Heart left ventricle (tissue), 16 donors: Measurements from ENCODE around the gene COL27A1. TPM values are rescaled to one million over a fixed set of nuclear protein-coding genes. Genes with fewer than 3 reads are reported as not detected.

Experiments
- ATAC-seq, 4 donors: fragments of 200-7000 bp; cut with Tn5 transposase; one replicate each; pipeline ENCODE4 v1.9.1; 2020 to 2022; ENCODE audit warnings: moderate library complexity in 4 of 4, mild to moderate bottlenecking in 3 of 4, moderate number of reproducible peaks in 1 of 4
- DNase-seq, 5 donors: peaks; one replicate each; pipeline ENCODE4 v3.0.0-alpha.2; 2020
- H3K27ac ChIP-seq, 12 donors: fragments of 200-600 bp; sonication (generic) in 4 of 12; one replicate each; pipeline versions ENCODE4 v1.5.0 to v1.8.0; 2016 to 2022; ENCODE audit warnings: mild to moderate bottlenecking in 2 of 12
- H3K27me3 ChIP-seq, 9 donors: fragments of 200-600 bp; sonication (generic) in 2 of 9; one replicate each; pipeline versions ENCODE4 v1.5.1 to v1.8.0; 2016 to 2022; ENCODE audit warnings: mild to moderate bottlenecking in 3 of 9
- H3K36me3 ChIP-seq, 9 donors: fragments of 200-600 bp; sonication (generic) in 2 of 9; one replicate each; pipeline versions ENCODE4 v1.5.0 to v1.8.0; 2018 to 2022; ENCODE audit warnings: mild to moderate bottlenecking in 2 of 9
- H3K4me1 ChIP-seq, 12 donors: fragments of 200-600 bp; sonication (generic) in 4 of 12; one replicate each; pipeline versions ENCODE4 v1.5.0 to v1.8.0; 2016 to 2022; ENCODE audit warnings: mild to moderate bottlenecking in 3 of 12
- H3K4me3 ChIP-seq, 12 donors: fragments of 200-600 bp; sonication (generic) in 4 of 12; one replicate each; pipeline versions ENCODE4 v1.5.0 to v1.8.0; 2017 to 2022; ENCODE audit warnings: mild to moderate bottlenecking in 9 of 12, moderate library complexity in 4 of 12
- H3K9me3 ChIP-seq, 12 donors: fragments of 200-600 bp; sonication (generic) in 4 of 12; one replicate each; pipeline versions ENCODE4 v1.5.0 to v1.8.0; 2016 to 2022; ENCODE audit warnings: mild to moderate bottlenecking in 1 of 12
- POLR2A ChIP-seq, 2 donors: fragments of 450-650 bp; IDR thresholded peaks; one replicate each; pipeline ENCODE4 v1.6.1; 2017; ENCODE audit warnings: antibody characterized with exemption in 2 of 2, mild to moderate bottlenecking in 2 of 2, moderate library complexity in 2 of 2
- WGBS, 4 donors: extraction: QIAGEN DNeasy Blood & Tissue Kit in 2 of 4; methylation state at CpG; one replicate each; pipeline versions ENCODE4 v1.1.5 to v1.1.7; 2013 to 2018; 5-methylcytosine and 5-hydroxymethylcytosine counted together
- intact Hi-C, 10 donors: fragments of 100-400 bp; cut with DNase I; formaldehyde crosslinking; loops; one replicate each; pipeline versions ENCODE4 v1.11.1 to v1.14.2; 2022
- polyA plus RNA-seq, 2 donors: library from polyadenylated mRNA; stranded (reverse); fragments of 200-250 nt; gene quantifications; one replicate each; pipeline ENCODE4 v1.2.3, GENCODE V29; 2013
- total RNA-seq, 9 donors: library from RNA; depleted of rRNA in 2 of 9; stranded (reverse); fragments of >200 nt in 2 of 9; fragmentation: NEBNext Ultra II Directional in 3 of 9; extraction: Animal tissue kit (Norgen Biotek cat#: 25700) in 3 of 9; gene quantifications; one replicate each; pipeline versions ENCODE4 v1.1.0 to v1.2.4, GENCODE V29; 2016 to 2023
- TF ChIP-seq, protein P1 (sequence below), 12 donors: fragments of 200-600 bp; sonication (generic) in 4 of 12; IDR thresholded peaks; one replicate each; pipeline versions ENCODE4 v1.5.0 to v1.8.0; 2018 to 2022; ENCODE audit warnings: antibody characterized with exemption in 12 of 12, mild to moderate bottlenecking in 5 of 12
- donor health status: ischemic (EF 13 %, LVEDD 7.1; RV severe dilation, severe dysfunction).
- donor health status: healthy with polysubstance abuse.
- donor health status: DM: no; HTN: yes; CAD: no.
- donor health status: DM: no; HTN: no; CAD: no.
- donor health status: ischemic (EF 25% LVEDD 6.9; RV normal size, moderate dysfunction).
- donor health status: ischemic (EF 25% LVEDD 5.7; RV mildly dilated, moderate dysfunction).
- donor health status: healthy.
- donor health status: DM: yes; HTN: yes; CAD: no.
- donor health status: ischemic (EF 35%, LVEDD 5.7; RV mildly dilated, moderate dysfunction).
- donor health status: nonischemic (EF 11% LVEDD 7.7; RV severe dilation, severe dysfunction).
- donor health status: DM: yes; HTN: yes; CAD: no.
- donor health status: PGD.
- donor health status: ischemic (EF 29% LVEDD 5.4; RV normal size, mild dysfunction).
- donor health status: nonischemic (EF 23%, LVEDD 6.1; RV moderate dilation, normal function).

COL27A1 gene
- total and polyA plus RNA-seq, 11 donors, result 2.3 to 14.2 (median 5.2) TPM

DNA sequence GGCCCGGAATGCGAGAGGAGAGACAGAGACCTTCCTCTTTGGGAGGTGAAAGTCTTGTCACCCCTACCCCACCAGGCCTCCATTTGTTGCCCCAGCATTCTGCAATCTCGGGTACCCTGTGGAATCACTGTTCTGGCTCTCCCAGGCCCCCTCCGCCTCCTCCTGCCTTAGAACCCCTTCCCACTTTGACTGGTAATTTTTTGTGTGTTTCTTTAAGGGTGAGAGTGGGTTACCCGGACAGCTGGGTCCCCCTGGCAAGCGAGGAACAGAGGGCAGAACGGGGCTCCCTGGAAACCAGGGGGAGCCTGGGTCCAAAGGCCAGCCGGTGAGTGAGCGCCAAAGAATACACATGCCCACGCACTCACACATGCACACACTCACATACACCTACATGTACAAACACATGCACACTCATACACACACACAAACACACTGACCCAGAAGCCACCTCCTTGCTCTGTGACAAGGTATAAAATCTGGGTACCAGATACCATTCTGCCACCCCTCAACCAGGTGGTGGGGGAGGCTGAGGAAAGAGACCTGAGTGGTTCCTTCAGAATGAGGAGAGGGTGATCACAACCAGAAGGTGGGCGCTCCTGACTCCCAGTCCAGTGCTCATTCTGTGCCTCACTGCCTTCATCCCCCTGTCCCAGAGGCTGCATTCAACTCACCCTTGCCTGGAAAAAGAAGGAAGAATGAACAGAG, 136.7 kb downstream of the COL27A1 start:
- Histone ChIP-seq H3K36me3 (peaks cover 0 to 42% (median 5%) of the 10 kb centered on the region in 9 donors), H3K4me3 (no peak overlapping the region), H3K27ac (no peak overlapping the region), H3K4me1 (no peaks in the 10 kb centered on the region), H3K27me3 (no peaks in the 10 kb centered on the region), H3K9me3 (peaks cover 0 to 20% (median 3%) of the 10 kb centered on the region in 12 donors)
- TF ChIP-seq POLR2A (IDR thresholded peaks at IDR 0.05), result no peak
- TF ChIP-seq, protein P1, sequence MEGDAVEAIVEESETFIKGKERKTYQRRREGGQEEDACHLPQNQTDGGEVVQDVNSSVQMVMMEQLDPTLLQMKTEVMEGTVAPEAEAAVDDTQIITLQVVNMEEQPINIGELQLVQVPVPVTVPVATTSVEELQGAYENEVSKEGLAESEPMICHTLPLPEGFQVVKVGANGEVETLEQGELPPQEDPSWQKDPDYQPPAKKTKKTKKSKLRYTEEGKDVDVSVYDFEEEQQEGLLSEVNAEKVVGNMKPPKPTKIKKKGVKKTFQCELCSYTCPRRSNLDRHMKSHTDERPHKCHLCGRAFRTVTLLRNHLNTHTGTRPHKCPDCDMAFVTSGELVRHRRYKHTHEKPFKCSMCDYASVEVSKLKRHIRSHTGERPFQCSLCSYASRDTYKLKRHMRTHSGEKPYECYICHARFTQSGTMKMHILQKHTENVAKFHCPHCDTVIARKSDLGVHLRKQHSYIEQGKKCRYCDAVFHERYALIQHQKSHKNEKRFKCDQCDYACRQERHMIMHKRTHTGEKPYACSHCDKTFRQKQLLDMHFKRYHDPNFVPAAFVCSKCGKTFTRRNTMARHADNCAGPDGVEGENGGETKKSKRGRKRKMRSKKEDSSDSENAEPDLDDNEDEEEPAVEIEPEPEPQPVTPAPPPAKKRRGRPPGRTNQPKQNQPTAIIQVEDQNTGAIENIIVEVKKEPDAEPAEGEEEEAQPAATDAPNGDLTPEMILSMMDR (IDR thresholded peaks at IDR 0.05), result no peak
- WGBS, 4 donors, result 88 to 95% (median 89%) methylated on average over 8 to 11 of the region's 11 CpGs
- ATAC-seq (no peak), DNase-seq (peak in 3 of 5 donors; percentile 1 to 22 (median 9))
- intact Hi-C loops, result loop anchor here (1.0 to 10.0 kb wide), 12 partner anchors 135 to 607 kb away; partner anchors contain the start of gene COL27A1 (in 6 of the 10)

DNA sequence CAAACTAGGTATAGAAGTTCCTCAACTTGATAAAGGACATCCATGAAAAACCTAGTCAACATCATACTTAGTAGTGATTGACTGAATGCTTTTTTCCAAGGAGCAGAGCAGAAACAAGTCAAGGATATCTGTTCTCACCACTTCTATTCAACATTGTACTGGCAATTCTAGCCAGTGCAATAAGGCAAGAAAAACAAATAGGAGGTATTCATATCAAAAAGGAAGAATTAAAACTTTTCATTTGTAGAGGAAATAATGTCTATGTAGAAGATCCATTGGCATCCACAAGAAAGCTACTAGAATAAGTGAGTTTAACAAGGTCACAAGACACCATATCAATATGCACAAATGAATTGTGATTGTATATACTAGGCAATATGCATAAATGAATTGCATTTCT, 139.3 kb downstream of the COL27A1 start:
- H3K4me1 ChIP-seq, result no peaks in the 10 kb centered on the region
- peaks cover 0 to 53% (median 5%) of the 10 kb centered on the region in 9 donors for H3K36me3 ChIP-seq
- DNase-seq (no peak), ATAC-seq (no peak)
- no peak overlapping the region for H3K27ac ChIP-seq
- H3K27me3 ChIP-seq, result no peaks in the 10 kb centered on the region
- intact Hi-C loops, result loop anchor here in 9 of 10 donors (5.0 to 10.0 kb wide), 6 partner anchors 137 to 610 kb away; partner anchors contain the start of gene COL27A1 (in 1 of the 9)
- H3K4me3 ChIP-seq, result no peak overlapping the region
- H3K9me3 ChIP-seq, result peaks cover 0 to 20% (median 3%) of the 10 kb centered on the region in 12 donors
- TF ChIP-seq POLR2A (IDR thresholded peaks at IDR 0.05), result no peak
- TF ChIP-seq, protein P1 (IDR thresholded peaks at IDR 0.05), result no peak

DNA sequence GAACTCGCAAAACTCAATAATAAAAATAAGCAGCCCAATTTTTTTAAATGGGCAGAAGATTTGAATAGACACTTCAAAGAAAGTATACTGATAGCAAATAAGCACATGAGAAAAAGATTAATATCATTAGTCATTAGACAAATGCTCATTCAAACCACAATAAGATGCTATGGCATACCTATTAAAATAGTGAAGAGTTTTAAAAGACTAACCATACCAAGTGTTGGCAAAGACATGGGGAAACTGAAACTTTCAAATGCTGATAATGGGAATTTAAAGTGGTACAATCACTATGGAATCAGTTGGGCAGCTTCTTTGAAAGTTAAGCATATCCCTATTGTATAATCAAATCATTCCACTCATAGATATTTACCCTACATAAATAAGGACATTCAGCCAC, 141.0 kb downstream of the COL27A1 start:
- Histone ChIP-seq H3K27me3 (no peaks in the 10 kb centered on the region), H3K9me3 (peaks cover 0 to 20% (median 3%) of the 10 kb centered on the region in 12 donors), H3K4me3 (no peak overlapping the region), H3K4me1 (no peaks in the 10 kb centered on the region), H3K27ac (no peak overlapping the region), H3K36me3 (peaks cover 0 to 59% (median 10%) of the 10 kb centered on the region in 9 donors)
- intact Hi-C loops, result loop anchor here in 2 of 10 donors (10.0 kb wide), 1 partner anchor 612 kb away; no protein-coding TSS in a partner anchor
- no peak for DNase-seq
- ATAC-seq, result no peak
- 89 to 100% (median 97%) methylated on average over 1 of the region's 1 CpG for WGBS, 4 donors
- TF ChIP-seq, protein P1 (IDR thresholded peaks at IDR 0.05), result no peak
- TF ChIP-seq POLR2A (IDR thresholded peaks at IDR 0.05), result no peak
